ENCODE measurements around the gene TBRG4. TPM values are rescaled to one million over a fixed set of nuclear protein-coding genes. Genes with fewer than 3 reads are reported as not detected.

The TBRG4 gene
- total RNA-seq, 4 donors from 2014 or later = 83.4 to 140 (median 105) TPM

DNA sequence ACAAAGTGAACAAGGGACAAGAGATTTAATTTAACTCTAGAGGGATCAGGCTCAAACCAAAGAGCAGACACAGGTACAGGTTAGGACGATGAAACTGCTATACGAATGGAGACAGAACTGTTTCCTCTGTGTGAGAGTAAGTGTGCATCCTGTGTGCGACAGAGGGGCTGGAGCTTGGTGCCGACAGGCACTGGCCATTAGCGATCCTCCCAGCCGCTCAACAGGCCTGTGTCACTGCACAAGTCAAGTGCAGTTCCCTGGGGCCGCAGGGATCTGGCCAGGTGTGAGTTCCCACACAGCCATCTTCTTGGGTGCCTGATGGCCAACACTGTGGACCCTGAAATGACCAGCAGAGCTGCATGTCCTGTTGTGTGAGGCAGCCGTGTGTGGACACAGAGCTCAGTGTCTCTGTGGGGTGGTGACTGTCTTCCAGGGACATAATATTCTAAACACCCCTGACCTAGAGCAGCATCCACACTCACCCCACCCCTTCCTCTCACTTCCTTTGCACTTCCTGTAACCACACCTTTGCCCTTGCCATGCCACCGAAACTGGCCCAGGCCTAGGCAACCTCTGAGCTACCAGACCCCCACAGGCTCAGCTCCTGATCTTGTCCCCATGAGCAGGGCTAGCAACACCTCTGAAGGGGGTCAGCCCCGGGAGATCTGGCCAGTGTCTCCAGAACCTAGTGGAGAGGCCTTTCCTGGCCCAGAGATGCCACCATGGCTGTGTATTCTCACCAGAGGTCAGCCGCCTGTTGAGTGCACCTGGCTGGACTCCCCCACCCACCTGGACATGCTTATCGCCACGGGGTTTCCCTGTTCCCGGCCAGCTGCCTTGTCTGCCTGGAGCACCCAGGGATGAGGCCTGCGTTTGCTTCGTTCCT, 11.7 kb upstream of the TBRG4 start:
- no peak for DNase-seq
- Histone ChIP-seq H3K9me3 (no peaks in the 10 kb centered on the region), H3K4me1 (no peaks in the 10 kb centered on the region), H3K4me3 (no peak overlapping the region), H3K27ac (no peak overlapping the region), H3K27me3 (no peaks in the 10 kb centered on the region), H3K36me3 (no peaks in the 10 kb centered on the region)
- intact Hi-C loops (cut with DNase I; ENCODE audit: low total_unique reads) = no loop called here
- TF ChIP-seq POLR2AphosphoS5 (IDR thresholded peaks at IDR 0.05) = no peak
- TF ChIP-seq, protein P1, sequence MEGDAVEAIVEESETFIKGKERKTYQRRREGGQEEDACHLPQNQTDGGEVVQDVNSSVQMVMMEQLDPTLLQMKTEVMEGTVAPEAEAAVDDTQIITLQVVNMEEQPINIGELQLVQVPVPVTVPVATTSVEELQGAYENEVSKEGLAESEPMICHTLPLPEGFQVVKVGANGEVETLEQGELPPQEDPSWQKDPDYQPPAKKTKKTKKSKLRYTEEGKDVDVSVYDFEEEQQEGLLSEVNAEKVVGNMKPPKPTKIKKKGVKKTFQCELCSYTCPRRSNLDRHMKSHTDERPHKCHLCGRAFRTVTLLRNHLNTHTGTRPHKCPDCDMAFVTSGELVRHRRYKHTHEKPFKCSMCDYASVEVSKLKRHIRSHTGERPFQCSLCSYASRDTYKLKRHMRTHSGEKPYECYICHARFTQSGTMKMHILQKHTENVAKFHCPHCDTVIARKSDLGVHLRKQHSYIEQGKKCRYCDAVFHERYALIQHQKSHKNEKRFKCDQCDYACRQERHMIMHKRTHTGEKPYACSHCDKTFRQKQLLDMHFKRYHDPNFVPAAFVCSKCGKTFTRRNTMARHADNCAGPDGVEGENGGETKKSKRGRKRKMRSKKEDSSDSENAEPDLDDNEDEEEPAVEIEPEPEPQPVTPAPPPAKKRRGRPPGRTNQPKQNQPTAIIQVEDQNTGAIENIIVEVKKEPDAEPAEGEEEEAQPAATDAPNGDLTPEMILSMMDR (IDR thresholded peaks at IDR 0.05) = no peak
- no peak for TF ChIP-seq POLR2A (IDR thresholded peaks at IDR 0.05)
- TF ChIP-seq EP300 (IDR thresholded peaks at IDR 0.05; ENCODE audit: low read depth) = no peak
- 77 to 82% methylated on average over 2 to 16 of the region's 16 CpGs for WGBS, 2 donors (ENCODE audit: low coverage in 1 of 2)
- in situ Hi-C loops (cut with MboI; ENCODE audit: low pct_ligation_motif_present in 1 of 4, low pct_unique_long_range_greater_than_20kb in 1 of 4, low sequenced_read_pairs in 3 of 4) = loop anchor here in 3 of 4 donors (25.0 kb wide), 1 partner anchor 536 kb away; the partner anchor contains the start of gene TMED4 (in 3 of the 3)

DNA sequence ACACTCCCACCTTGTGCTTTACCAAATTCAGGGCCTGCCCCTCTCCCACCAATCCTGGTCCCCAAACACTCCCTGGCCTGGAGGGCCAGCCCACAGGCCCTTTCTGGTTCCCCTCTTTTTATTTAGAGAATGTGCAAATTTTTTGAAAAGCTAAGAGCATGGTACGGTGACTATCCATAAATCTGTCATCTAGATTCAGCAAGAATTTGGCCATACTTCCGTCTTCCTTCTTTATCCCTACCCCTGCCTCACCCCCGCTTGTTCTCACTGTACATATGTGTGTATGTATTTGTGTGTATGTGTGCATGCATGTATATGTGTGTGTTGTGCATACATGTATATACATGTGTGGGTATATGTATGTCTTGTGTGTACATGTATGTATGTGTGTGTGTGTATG, 8.1 kb upstream of the TBRG4 start:
- Histone ChIP-seq H3K27ac (no peak overlapping the region), H3K4me1 (no peaks in the 10 kb centered on the region), H3K27me3 (no peaks in the 10 kb centered on the region), H3K9me3 (no peaks in the 10 kb centered on the region), H3K36me3 (no peaks in the 10 kb centered on the region), H3K4me3 (no peak overlapping the region)
- in situ Hi-C loops (cut with MboI; ENCODE audit: low pct_ligation_motif_present in 1 of 4, low pct_unique_long_range_greater_than_20kb in 1 of 4, low sequenced_read_pairs in 3 of 4) (loop anchor here in 3 of 4 donors (25.0 kb wide), 1 partner anchor 532 kb away; the partner anchor contains the start of gene TMED4 (in 3 of the 3)), intact Hi-C loops (cut with DNase I; ENCODE audit: low total_unique reads) (no loop called here)
- WGBS, 2 donors (ENCODE audit: low coverage in 1 of 2) = 71 to 92% methylated on average over 3 of the region's 3 CpGs
- no peak for DNase-seq
- no peak for TF ChIP-seq POLR2AphosphoS5 (IDR thresholded peaks at IDR 0.05)
- TF ChIP-seq, protein P1 (IDR thresholded peaks at IDR 0.05) = no peak

DNA sequence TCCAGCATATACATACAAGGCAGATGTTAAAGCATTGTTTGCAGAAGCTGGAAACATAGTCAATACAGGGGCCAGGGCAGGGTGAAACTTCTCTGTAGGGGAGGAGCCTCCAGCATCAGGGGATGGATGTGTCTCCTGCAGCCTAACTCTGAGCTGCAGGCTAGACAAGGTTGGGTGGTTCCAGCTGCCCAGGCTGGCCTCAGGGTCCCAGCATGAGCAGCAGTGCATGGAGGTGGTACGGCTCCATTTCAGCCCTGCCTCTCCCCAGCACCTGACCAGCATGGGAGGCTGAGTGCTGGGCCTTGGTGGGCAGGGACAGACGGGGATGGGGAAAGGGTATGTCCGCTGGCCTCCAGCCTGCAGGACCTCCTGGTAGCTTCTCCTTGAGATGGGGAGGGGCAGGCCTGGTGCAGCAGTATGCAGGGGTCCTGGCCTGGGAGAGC, 7.4 kb upstream of the TBRG4 start:
- no peak overlapping the region for H3K27ac ChIP-seq
- TF ChIP-seq POLR2A (IDR thresholded peaks at IDR 0.05) (no peak), EP300 (IDR thresholded peaks at IDR 0.05; ENCODE audit: low read depth) (no peak), POLR2AphosphoS5 (IDR thresholded peaks at IDR 0.05) (no peak)
- TF ChIP-seq, protein P1 (IDR thresholded peaks at IDR 0.05) = no peak
- no peaks in the 10 kb centered on the region for H3K27me3 ChIP-seq
- H3K36me3 ChIP-seq = no peaks in the 10 kb centered on the region
- no peak overlapping the region for H3K4me3 ChIP-seq
- DNase-seq = no peak
- WGBS, 2 donors (ENCODE audit: low coverage in 1 of 2) = 88% methylated on average over 1 of the region's 3 CpGs; no CpG with 5 or more reads in 1 of the 2 donors
- no peaks in the 10 kb centered on the region for H3K4me1 ChIP-seq
- intact Hi-C loops (cut with DNase I; ENCODE audit: low total_unique reads) (no loop called here), in situ Hi-C loops (cut with MboI; ENCODE audit: low pct_ligation_motif_present in 1 of 4, low pct_unique_long_range_greater_than_20kb in 1 of 4, low sequenced_read_pairs in 3 of 4) (loop anchor here in 3 of 4 donors (25.0 kb wide), 1 partner anchor 532 kb away; the partner anchor contains the start of gene TMED4 (in 3 of the 3))
- no peaks in the 10 kb centered on the region for H3K9me3 ChIP-seq

DNA sequence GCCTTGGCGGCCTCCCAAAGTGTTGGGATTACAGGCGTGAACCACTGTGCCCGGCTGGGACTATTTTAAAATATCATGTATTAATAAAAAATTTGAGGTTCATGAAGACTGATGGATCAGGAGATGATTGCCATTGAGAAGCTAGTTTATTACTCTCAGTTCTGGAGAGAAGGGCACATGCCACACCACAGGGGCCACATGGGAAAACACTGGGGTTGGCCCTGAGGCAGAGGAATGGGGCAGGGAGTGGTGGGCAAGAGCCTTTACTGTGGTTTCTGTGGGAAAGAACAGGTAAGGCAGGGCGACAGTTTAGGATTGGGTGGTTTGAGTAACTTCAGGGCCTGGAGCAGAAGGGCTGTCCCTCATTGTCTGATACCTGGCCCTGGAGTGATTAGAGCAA, 6.8 kb upstream of the TBRG4 start:
- no peaks in the 10 kb centered on the region for H3K4me1 ChIP-seq
- TF ChIP-seq POLR2AphosphoS5 (IDR thresholded peaks at IDR 0.05) (no peak), EP300 (IDR thresholded peaks at IDR 0.05; ENCODE audit: low read depth) (no peak), POLR2A (IDR thresholded peaks at IDR 0.05) (no peak)
- TF ChIP-seq, protein P1 (IDR thresholded peaks at IDR 0.05) = no peak
- WGBS, 2 donors (ENCODE audit: low coverage in 1 of 2) = 75 to 93% methylated on average over 3 to 4 of the region's 4 CpGs
- intact Hi-C loops (cut with DNase I; ENCODE audit: low total_unique reads) (no loop called here), in situ Hi-C loops (cut with MboI; ENCODE audit: low pct_ligation_motif_present in 1 of 4, low pct_unique_long_range_greater_than_20kb in 1 of 4, low sequenced_read_pairs in 3 of 4) (loop anchor here in 3 of 4 donors (25.0 kb wide), 1 partner anchor 531 kb away; the partner anchor contains the start of gene TMED4 (in 3 of the 3))
- H3K27me3 ChIP-seq = no peaks in the 10 kb centered on the region
- no peak overlapping the region for H3K4me3 ChIP-seq
- no peaks in the 10 kb centered on the region for H3K36me3 ChIP-seq
- DNase-seq = no peak
- H3K9me3 ChIP-seq = no peaks in the 10 kb centered on the region
- no peak overlapping the region for H3K27ac ChIP-seq
